ENCODE measurements around the gene PRPF19.

Gene PRPF19

DNA sequence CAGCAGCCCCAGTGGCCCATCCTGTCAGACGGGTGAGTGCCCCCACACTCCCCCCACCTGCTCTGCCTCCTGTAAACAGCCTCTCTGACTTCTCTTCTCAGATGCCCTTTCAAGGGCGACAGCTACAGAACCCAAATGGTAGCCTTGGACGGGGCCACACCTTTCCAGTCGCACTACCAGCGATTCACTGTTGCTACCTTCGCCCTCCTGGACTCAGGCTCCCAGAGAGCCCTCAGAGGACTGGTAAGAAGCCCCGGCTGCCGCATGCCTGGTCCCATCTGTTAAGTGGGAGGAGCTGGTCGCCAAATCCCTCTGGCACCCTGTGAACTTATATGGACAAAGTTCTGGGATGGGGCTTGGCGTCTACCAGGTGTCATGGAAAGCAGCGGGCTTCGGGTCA is 32.9 kb downstream of the PRPF19 start:
- Histone ChIP-seq H3K36me3 (ENCODE audit: control insufficient read depth in 2 of 2, insufficient read depth in 2 of 2, low read length in 2 of 2) (no peaks in the 10 kb centered on the region), H3K4me3 (ENCODE audit: low read length in 2 of 2) (no peak overlapping the region), H3K27me3 (ENCODE audit: control insufficient read depth in 1 of 2, insufficient read depth in 2 of 2, low read length in 2 of 2) (peaks cover 3 to 12% of the 10 kb centered on the region in 2 donors), H3K4me1 (ENCODE audit: control insufficient read depth, insufficient read depth, low read length) (peaks cover 5% of the 10 kb centered on the region), H3K27ac (ENCODE audit: low read length) (no peak overlapping the region), H3K9ac (ENCODE audit: low read length in 2 of 2) (no peak overlapping the region), H3K9me3 (ENCODE audit: control insufficient read depth in 2 of 2, low read length in 2 of 2) (no peaks in the 10 kb centered on the region)

DNA sequence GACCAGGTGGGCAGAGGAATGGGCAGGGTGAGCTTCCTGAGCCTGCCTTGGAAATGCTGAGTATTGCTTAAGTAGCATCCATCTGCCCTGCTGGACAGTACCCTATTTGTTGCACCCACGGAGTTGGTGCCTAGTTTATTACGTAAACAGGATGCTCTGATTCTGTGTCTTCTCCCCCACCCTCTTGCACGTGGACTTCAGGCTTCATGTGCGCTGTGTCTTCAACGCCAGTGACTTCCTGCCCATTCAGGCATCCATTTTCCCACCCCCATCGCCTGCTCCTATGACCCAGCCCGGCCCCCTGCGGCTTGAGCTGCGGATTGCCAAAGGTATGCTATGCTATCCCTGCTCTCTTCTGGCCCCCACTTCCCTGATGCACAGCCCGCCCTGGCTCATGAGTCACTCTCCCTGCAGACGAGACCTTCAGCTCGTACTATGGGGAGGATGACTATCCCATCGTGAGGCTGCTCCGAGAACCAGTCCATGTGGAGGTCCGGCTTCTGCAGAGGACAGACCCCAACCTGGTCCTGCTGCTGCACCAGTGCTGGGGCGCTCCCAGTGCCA is 33.3 kb downstream of the PRPF19 start:
- Histone ChIP-seq H3K4me3 (ENCODE audit: low read length in 2 of 2) (no peak overlapping the region), H3K36me3 (ENCODE audit: control insufficient read depth in 2 of 2, insufficient read depth in 2 of 2, low read length in 2 of 2) (no peaks in the 10 kb centered on the region), H3K27ac (ENCODE audit: low read length) (no peak overlapping the region), H3K27me3 (ENCODE audit: control insufficient read depth in 1 of 2, insufficient read depth in 2 of 2, low read length in 2 of 2) (peaks cover 3 to 12% of the 10 kb centered on the region in 2 donors), H3K9ac (ENCODE audit: low read length in 2 of 2) (no peak overlapping the region), H3K4me1 (ENCODE audit: control insufficient read depth, insufficient read depth, low read length) (peaks cover 5% of the 10 kb centered on the region), H3K9me3 (ENCODE audit: control insufficient read depth in 2 of 2, low read length in 2 of 2) (no peaks in the 10 kb centered on the region)

DNA sequence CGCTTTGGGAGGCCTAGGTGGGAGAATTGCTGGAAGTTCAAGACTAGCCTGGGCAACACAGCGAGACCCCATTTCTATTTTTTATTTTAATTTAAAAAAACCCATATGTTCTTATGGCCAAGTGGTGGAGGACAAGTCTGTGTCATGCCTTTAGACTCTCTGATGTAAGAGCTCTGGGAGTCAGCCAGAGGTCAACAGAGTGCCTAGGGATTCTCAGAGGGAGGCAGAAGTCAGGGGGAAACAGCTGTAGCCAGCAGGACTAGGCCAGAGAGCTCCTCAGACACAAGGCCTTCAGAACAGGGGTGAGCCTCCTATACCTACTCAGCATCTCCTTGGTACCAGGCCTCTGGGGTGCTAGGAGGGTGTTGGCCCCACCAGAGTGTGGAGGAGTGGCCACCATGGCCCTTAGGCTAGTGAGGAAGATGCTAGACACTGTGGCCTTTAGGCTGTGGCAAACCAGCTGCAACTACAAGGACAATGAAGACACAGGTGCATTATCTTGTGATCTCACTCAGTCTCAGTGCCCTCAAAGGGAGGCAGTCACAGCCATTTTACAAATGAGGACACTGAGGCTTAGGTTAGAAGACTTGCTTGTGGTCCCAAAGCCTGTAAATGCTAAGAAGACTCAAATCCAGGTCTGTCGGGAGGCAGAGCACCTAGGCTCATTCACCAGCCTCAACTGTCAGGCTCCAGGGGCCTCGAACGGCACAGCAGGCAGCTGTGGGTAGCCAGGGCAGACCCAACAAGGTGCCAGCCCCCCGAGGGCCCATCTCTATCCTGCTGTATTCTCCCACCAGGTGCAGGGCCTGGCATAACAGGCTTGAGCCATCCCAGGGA is 34.0 kb downstream of the PRPF19 start:
- Histone ChIP-seq H3K27ac (ENCODE audit: low read length) (no peak overlapping the region), H3K36me3 (ENCODE audit: control insufficient read depth in 2 of 2, insufficient read depth in 2 of 2, low read length in 2 of 2) (no peaks in the 10 kb centered on the region), H3K4me1 (ENCODE audit: control insufficient read depth, insufficient read depth, low read length) (peaks cover 5% of the 10 kb centered on the region), H3K27me3 (ENCODE audit: control insufficient read depth in 1 of 2, insufficient read depth in 2 of 2, low read length in 2 of 2) (peaks cover 3 to 12% of the 10 kb centered on the region in 2 donors), H3K9me3 (ENCODE audit: control insufficient read depth in 2 of 2, low read length in 2 of 2) (no peaks in the 10 kb centered on the region), H3K9ac (ENCODE audit: low read length in 2 of 2) (no peak overlapping the region), H3K4me3 (ENCODE audit: low read length in 2 of 2) (no peak overlapping the region)

DNA sequence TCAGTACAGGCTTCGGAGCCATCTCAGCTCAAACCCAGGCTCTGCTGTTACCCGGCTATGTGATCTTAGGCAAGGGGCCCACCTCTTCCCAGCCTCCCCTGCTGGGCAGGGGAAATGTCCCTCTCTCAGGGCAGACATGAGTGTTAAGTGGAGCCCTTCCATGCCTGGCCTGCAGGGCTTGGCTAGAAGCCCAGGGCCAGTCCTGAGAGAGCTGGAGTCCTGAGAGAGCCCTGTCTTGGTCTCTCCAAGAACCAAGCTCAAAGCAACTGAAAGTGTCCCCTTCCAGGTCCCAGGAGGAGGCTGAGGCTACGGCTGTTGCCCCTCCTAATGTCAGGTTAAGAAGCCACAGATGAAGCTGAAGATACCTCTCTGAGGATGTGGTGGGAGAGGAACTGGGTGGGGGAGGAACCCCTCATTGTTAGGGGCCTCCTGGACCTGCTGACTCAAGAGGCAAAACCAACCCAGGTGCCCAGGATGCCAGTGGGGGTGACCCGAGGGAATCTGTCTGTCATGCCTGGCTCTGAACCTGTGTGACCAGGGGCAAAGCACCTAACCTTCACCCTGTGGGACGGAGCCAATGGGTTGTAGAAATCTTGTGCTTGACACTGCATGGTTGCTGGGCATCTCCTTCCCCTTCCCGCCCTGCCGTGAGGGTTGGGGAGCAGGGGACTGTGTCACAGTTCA is 34.9 kb downstream of the PRPF19 start:
- Histone ChIP-seq H3K27ac (ENCODE audit: low read length) (no peak overlapping the region), H3K9me3 (ENCODE audit: control insufficient read depth in 2 of 2, low read length in 2 of 2) (no peaks in the 10 kb centered on the region), H3K9ac (ENCODE audit: low read length in 2 of 2) (no peak overlapping the region), H3K4me1 (ENCODE audit: control insufficient read depth, insufficient read depth, low read length) (peaks cover 5% of the 10 kb centered on the region), H3K4me3 (ENCODE audit: low read length in 2 of 2) (no peak overlapping the region), H3K27me3 (ENCODE audit: control insufficient read depth in 1 of 2, insufficient read depth in 2 of 2, low read length in 2 of 2) (peaks cover 3 to 12% of the 10 kb centered on the region in 2 donors), H3K36me3 (ENCODE audit: control insufficient read depth in 2 of 2, insufficient read depth in 2 of 2, low read length in 2 of 2) (no peaks in the 10 kb centered on the region)

DNA sequence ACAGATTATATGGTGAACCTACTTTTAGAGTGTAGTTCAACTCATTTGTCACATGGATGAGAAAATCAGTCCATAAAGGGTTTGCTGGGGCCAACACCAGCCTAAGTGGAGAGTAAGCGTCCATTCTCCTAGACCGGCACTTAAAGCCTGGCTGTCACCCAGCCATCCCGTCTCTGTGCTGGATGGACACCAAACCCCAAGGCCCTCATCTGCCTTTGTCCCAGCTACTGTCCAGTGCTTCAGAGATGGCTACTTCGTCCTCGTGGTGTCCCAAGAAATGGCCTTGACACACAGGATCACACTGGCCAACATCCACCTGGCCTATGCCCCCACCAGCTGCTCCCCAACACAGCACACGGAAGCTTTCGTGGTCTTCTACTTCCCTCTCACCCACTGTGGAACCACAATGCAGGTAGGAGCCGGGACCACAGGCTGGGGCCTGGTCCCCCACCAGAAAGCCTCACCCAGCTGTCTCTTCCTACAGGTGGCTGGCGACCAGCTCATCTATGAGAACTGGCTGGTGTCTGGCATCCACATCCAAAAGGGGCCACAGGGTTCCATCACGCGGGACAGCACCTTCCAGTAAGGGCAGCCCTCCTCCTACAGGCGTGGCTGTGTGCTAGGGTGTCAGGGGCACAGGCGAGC is 35.5 kb downstream of the PRPF19 start:
- H3K36me3 ChIP-seq (ENCODE audit: control insufficient read depth in 2 of 2, insufficient read depth in 2 of 2, low read length in 2 of 2) = no peaks in the 10 kb centered on the region
- no peak overlapping the region for H3K27ac ChIP-seq (ENCODE audit: low read length)
- no peak overlapping the region for H3K9ac ChIP-seq (ENCODE audit: low read length in 2 of 2)
- H3K4me1 ChIP-seq (ENCODE audit: control insufficient read depth, insufficient read depth, low read length) = peaks cover 5% of the 10 kb centered on the region
- H3K4me3 ChIP-seq (ENCODE audit: low read length in 2 of 2) = no peak overlapping the region
- H3K27me3 ChIP-seq (ENCODE audit: control insufficient read depth in 1 of 2, insufficient read depth in 2 of 2, low read length in 2 of 2) = peaks cover 3 to 12% of the 10 kb centered on the region in 2 donors
- no peaks in the 10 kb centered on the region for H3K9me3 ChIP-seq (ENCODE audit: control insufficient read depth in 2 of 2, low read length in 2 of 2)

DNA sequence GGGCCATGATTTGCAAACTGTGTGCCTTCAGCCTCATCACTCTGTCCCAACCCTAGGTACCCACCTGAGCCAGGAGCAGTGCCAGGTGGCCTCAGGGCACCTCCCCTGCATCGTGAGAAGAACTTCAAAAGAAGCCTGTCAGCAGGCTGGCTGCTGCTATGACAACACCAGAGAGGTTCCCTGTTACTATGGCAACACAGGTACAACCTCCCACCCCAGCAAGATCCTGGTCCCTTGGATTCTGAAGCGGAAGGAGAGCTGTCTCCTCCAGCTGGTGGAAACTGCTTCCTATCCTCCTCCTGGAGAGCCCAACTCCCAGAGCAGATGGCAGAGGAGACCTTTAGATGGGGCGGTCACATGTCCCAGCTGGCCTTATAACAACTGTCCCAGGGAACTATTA is 36.1 kb downstream of the PRPF19 start:
- Histone ChIP-seq H3K9me3 (ENCODE audit: control insufficient read depth in 2 of 2, low read length in 2 of 2) (no peaks in the 10 kb centered on the region), H3K27ac (ENCODE audit: low read length) (no peak overlapping the region), H3K4me1 (ENCODE audit: control insufficient read depth, insufficient read depth, low read length) (peaks cover 5% of the 10 kb centered on the region), H3K4me3 (ENCODE audit: low read length in 2 of 2) (no peak overlapping the region), H3K9ac (ENCODE audit: low read length in 2 of 2) (no peak overlapping the region), H3K36me3 (ENCODE audit: control insufficient read depth in 2 of 2, insufficient read depth in 2 of 2, low read length in 2 of 2) (no peaks in the 10 kb centered on the region), H3K27me3 (ENCODE audit: control insufficient read depth in 1 of 2, insufficient read depth in 2 of 2, low read length in 2 of 2) (peaks cover 3 to 12% of the 10 kb centered on the region in 2 donors)

DNA sequence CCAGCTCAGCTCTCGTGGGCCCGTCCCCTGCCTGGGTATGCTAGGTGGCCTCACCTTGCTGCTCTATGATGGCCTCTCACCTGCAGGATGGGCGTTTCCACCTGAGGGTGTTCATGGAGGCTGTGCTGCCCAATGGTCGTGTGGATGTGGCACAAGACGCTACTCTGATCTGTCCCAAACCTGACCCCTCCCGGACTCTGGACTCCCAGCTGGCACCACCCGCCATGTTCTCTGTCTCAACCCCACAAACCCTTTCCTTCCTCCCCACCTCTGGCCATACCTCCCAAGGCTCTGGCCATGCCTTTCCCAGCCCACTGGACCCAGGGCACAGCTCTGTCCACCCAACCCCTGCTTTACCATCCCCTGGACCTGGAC is 36.9 kb downstream of the PRPF19 start:
- Histone ChIP-seq H3K27me3 (ENCODE audit: control insufficient read depth in 1 of 2, insufficient read depth in 2 of 2, low read length in 2 of 2) (peaks cover 3 to 12% of the 10 kb centered on the region in 2 donors), H3K4me1 (ENCODE audit: control insufficient read depth, insufficient read depth, low read length) (peaks cover 5% of the 10 kb centered on the region), H3K9ac (ENCODE audit: low read length in 2 of 2) (no peak overlapping the region), H3K9me3 (ENCODE audit: control insufficient read depth in 2 of 2, low read length in 2 of 2) (no peaks in the 10 kb centered on the region), H3K4me3 (ENCODE audit: low read length in 2 of 2) (no peak overlapping the region), H3K36me3 (ENCODE audit: control insufficient read depth in 2 of 2, insufficient read depth in 2 of 2, low read length in 2 of 2) (no peaks in the 10 kb centered on the region), H3K27ac (ENCODE audit: low read length) (no peak overlapping the region)

DNA sequence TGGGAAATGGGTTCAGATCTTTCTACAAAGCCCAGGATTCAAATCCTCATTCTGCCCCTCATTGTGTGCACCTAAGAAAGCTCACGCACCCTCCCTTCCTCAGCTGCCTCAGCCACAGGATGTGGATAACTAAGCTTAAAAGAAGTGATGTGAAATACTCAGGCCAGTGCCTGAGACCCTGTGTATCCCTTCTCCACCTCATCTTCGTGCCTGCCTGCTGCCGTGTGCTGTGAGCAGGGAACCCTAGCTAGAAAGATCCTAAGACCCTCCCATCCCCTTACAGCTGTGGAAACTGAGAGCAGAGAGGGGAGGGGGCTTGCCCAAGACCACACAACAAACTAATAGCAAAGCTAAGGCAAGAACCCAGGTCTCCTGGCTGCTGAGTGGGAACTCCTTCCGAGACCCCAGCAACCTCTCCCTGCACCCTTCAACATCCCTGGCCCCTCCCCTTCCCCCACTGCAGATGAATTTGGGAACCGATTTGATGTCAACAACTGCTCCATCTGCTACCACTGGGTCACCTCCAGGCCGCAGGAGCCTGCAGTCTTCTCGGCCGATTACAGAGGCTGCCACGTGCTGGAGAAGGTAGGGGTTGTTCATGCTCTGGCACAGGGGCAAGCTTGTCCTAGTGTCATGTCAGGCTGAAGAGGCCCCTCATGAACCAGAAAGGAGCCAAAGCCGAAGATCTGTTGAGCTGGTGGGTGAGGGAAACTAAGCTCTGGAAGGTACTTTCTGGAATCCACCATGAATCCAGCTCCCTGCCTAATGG is 37.5 kb downstream of the PRPF19 start:
- H3K27me3 ChIP-seq (ENCODE audit: control insufficient read depth in 1 of 2, insufficient read depth in 2 of 2, low read length in 2 of 2) = peaks cover 3 to 12% of the 10 kb centered on the region in 2 donors
- H3K27ac ChIP-seq (ENCODE audit: low read length) = no peak overlapping the region
- no peak overlapping the region for H3K4me3 ChIP-seq (ENCODE audit: low read length in 2 of 2)
- no peaks in the 10 kb centered on the region for H3K36me3 ChIP-seq (ENCODE audit: control insufficient read depth in 2 of 2, insufficient read depth in 2 of 2, low read length in 2 of 2)
- peaks cover 5% of the 10 kb centered on the region for H3K4me1 ChIP-seq (ENCODE audit: control insufficient read depth, insufficient read depth, low read length)
- H3K9ac ChIP-seq (ENCODE audit: low read length in 2 of 2) = no peak overlapping the region
- no peaks in the 10 kb centered on the region for H3K9me3 ChIP-seq (ENCODE audit: control insufficient read depth in 2 of 2, low read length in 2 of 2)

DNA sequence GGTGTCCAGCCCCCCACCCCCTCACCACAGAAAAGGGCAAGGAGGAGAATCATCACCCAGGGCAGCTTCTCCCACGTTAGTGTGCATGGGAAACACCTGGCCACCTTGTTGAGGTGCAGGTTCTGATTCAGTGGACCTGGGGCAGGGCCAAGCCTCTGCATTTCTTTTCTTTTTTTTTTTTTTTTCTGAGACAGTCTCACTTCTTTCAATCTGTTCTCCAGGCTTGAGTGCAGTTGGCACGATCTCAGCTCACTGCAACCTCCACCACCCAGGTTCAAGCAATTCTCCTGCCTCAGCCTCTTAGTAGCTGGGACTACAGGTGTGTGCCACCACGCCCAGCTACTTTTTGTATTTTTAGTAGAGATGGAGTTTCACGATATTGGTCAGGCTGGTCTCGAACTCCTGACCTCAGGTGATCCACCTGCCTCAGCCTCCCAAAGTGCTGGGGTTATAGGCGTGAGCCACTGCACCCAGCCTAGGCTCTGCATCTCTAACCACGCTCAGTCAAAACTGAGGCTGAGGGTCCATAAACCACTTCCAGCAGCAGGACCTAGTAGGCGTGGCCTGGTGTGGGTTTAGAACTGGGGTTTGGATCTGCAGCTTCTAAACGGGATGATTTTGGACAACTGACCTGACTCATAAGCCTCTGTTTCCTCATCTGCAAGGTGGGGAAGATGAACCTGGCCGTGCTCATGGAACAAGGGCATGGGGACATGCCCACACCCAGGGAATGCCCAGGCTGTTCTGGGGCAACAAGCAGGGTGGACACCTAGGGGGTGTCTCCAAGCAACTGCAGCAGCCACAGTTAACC is 38.3 kb downstream of the PRPF19 start:
- H3K9ac ChIP-seq (ENCODE audit: low read length in 2 of 2) = no peak overlapping the region
- peaks cover 3 to 12% of the 10 kb centered on the region in 2 donors for H3K27me3 ChIP-seq (ENCODE audit: control insufficient read depth in 1 of 2, insufficient read depth in 2 of 2, low read length in 2 of 2)

More for the DNA sequence above, 38.3 kb downstream of the PRPF19 start:
- Histone ChIP-seq H3K4me3 (ENCODE audit: low read length in 2 of 2) (no peak overlapping the region), H3K4me1 (ENCODE audit: control insufficient read depth, insufficient read depth, low read length) (peaks cover 5% of the 10 kb centered on the region), H3K27ac (ENCODE audit: low read length) (no peak overlapping the region), H3K9me3 (ENCODE audit: control insufficient read depth in 2 of 2, low read length in 2 of 2) (no peaks in the 10 kb centered on the region), H3K36me3 (ENCODE audit: control insufficient read depth in 2 of 2, insufficient read depth in 2 of 2, low read length in 2 of 2) (no peaks in the 10 kb centered on the region)
